ENCODE results near the gene RHOH. TPM values are rescaled to one million over a fixed set of nuclear protein-coding genes. Genes with fewer than 3 reads are reported as not detected.
A peak's percentile ranks its signal among the peaks of the same experiment; 100 is the strongest.
"Not testable (repeated sequence)": the region's sequence is repeated elsewhere in the genome, so short reads cannot be mapped to it uniquely, and the experiment has no call there.

The RHOH gene, protein sequence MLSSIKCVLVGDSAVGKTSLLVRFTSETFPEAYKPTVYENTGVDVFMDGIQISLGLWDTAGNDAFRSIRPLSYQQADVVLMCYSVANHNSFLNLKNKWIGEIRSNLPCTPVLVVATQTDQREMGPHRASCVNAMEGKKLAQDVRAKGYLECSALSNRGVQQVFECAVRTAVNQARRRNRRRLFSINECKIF
- 0.54 TPM for total RNA-seq
- long read RNA-seq = 0 reads

DNA sequence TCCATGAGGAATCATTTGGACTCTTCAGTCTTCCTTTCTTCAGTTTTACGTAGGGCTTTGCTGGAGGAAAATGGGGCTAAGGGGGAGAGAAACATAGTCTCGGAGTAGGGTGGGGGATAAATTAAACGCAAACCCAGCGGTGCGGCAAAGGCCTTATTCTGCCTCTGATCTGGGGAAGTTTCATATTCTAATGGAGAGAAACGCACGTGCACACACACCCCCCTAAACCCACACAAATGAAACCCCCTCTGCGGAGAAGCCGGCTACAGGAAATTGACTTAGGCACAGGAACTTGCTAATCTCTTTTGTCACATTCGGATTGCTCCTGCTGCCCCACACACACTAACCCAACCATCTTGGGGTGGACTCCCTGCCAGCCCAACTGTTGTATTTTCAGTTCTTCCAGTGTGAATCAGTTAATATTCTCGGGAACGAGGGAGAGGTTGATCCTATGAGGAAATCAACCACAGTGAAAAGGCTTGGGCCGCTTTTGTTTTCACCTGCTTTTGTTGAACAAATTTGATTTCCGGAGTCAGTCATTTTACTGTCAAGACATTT is at the start of gene RHOH:
TSS of gene RHOH (plus strand) at position 308 of the 558 bp plus-strand sequence. CDS start 46,356 bp downstream, outside the sequence.
- DNase-seq (ENCODE audit: missing footprints) (peak; percentile 67), ATAC-seq (no peak)
- intact Hi-C loops (cut with DNase I) = no loop called here

DNA sequence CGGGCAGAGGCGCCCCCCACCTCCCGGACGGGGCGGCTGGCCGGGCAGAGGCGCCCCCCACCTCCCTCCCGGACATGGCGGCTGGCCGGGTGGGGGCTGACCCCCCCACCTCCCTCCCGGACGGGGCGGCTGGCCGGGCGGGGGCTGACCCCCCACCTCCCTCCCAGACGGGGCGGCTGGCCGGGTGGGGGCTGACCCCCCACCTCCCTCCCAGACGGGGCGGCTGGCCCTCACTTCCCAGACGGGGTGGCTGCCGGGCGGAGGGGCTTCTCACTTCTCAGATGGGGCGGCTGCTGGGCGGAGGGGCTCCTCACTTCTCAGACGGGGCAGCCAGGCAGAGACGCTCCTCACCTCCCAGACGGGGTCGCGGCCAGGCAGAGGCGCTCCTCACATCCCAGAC is 49.3 kb upstream of the RHOH start:
- intact Hi-C loops (cut with DNase I); ATAC-seq; DNase-seq (ENCODE audit: missing footprints): not testable (repeated sequence)

DNA sequence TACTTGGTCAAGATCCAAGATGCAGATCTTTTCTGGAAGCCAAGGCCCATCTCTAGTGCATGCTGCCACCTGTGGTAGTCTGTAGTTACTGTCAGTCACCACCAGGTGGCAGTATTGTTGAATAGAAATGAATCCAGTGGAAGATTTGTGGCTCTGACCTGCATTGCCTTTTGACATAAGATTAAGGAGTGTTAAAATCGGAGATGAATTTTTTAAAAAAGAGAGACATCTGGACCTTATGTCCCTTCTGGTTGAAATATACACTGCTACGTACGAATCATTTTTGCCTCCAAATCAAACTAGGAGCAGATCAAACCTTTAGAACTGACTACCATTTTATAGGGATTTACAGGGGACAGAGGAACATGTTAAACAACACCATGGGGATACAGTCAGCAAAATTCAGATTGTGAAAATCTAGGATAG is 46.9 kb upstream of the RHOH start:
- intact Hi-C loops (cut with DNase I) = loop anchor here (1.0 kb wide), 1 partner anchor 159 kb away; no protein-coding TSS in a partner anchor
- DNase-seq (ENCODE audit: missing footprints) (no peak), ATAC-seq (peak; percentile 54)

DNA sequence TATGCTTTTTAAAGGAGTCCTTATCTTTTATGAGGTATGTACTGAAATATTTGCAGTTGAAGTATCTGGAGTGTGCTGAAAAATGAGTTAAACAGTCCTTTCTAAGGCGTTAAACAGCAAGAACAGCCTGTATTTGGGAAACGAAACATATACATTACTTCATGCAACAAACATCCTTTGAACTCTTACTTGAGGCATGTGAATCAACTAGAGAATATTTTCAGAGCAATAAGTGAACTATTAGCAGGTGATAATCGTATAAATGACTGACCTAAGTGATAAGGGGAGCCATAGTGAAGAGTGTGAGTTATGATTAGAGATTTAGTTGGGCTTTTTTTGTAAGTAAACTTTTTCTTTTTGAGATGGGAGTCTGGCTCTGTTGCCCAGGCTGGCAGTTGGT is 45.9 kb upstream of the RHOH start:
- ATAC-seq (no peak), DNase-seq (ENCODE audit: missing footprints) (no peak)
- intact Hi-C loops (cut with DNase I) = loop anchor here (1.0 kb wide), 1 partner anchor 158 kb away; no protein-coding TSS in a partner anchor

DNA sequence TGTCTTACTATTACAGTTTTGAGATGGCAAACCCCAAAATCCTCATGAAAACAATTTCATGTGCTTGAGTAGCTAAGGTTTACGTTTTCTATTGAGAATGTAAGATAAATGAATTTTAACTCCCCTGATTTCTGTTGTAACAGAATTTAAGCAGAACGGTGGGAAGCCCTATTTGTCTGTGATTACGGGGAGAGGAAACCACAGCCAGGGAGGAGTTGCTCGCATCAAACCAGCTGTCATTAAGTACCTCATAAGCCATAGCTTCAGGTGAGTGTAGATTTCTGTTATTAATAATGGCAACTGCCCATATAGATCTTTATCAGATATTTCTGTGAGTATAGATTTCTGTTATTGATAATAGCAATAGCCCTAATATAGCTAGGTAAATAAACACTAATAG is 44.2 kb upstream of the RHOH start:
- intact Hi-C loops (cut with DNase I) = no loop called here
- DNase-seq (ENCODE audit: missing footprints) (no peak), ATAC-seq (no peak)

DNA sequence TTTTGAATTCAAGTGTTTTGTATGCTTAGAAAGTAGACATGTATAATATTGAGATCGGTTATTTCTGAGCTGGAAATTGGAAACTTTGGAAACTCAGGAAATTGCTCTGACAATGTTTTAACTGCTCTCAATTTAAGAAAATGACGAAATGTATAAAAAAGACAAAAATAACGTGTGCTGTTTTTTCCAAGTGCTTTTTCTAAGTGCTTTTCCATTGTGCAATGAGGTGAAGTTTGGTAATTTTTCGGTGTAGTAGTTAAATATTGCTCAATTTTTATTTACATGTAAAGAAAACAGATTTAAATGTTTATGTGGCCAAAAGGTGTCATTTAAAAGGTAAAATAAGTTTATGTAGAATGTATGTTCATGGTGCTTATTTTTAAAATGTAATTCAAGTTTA is 39.4 kb upstream of the RHOH start:
- intact Hi-C loops (cut with DNase I) = no loop called here
- no peak for ATAC-seq
- no peak for DNase-seq (ENCODE audit: missing footprints)

DNA sequence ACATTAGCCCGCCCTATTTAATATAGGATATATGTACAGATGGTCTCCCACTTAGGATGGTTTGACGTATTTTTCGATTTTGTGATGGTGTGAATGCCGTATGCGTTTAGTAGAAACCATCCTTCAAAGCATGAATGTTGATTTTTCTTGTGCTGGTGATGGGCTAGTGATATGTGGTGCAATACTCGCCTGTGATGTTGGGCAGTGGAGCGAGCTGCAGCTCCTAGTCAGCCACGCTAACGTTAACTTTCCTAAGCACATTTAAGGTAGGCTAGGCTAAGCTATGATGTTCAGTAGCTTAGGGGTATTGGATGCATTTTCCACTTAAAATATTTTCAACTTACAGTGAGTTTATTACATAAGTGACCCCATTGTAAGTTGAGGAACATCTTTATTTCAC is 36.6 kb upstream of the RHOH start:
- intact Hi-C loops (cut with DNase I) = no loop called here
- no peak for ATAC-seq
- no peak for DNase-seq (ENCODE audit: missing footprints)

DNA sequence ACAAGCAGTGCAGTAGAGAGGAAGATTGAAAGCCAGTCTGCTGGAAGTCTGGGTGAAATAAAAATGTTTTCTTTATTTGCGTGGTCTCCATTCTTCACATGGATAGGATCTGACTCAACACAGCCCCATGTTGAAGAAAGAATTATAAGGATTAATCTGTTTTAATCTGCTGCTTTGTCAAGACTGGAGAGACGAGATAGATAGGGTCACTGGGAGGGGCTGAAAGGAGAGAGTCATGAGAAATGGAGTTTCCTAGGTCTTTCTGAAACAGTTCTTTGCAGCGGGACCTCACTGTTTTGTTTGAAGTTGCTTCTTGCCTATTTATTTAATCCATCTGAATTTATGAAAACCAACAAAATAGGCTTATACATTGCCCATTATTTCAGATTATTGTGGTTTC is 32.4 kb upstream of the RHOH start:
- intact Hi-C loops (cut with DNase I) = no loop called here
- ATAC-seq = no peak
- DNase-seq (ENCODE audit: missing footprints) = no peak

DNA sequence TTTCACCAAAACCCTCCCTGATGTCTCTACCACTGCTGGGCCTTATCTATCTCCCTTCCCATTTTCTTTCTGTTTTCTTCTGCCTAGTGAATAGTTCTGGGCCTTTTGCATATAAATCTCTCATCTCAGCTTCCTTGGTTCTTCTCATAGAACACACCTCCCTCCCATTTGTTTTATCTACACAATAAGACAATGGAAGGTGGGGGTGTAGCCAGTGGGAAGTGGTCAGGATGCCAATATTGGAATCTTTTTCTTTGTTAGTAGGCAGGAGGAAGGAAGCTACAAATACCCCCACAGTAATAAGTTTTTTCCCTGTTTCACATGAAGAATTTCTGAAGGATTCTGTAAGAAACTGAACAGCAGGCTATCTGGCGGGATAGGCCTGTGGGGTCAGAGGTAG is 30.9 kb upstream of the RHOH start:
- no peak for DNase-seq (ENCODE audit: missing footprints)
- intact Hi-C loops (cut with DNase I) = no loop called here
- no peak for ATAC-seq

DNA sequence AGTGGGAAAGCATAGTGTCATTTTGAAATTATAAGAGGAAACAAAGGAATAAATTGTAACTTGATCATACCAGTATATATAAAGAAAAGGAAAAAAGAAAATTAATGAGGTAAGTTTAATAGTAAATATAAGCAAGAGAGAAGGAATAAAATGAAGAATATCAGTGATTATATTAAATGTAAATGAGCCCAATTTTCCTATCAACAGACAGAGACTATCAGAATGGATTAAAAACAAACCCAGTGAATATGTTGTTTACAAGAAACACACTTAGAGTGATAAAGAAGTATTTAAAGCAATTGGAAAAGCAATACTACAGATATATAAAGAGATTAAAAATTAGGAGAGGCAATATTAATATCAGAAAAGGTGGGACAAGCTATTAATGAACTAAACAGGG is 28.8 kb upstream of the RHOH start:
- no peak for DNase-seq (ENCODE audit: missing footprints)
- intact Hi-C loops (cut with DNase I) = no loop called here

DNA sequence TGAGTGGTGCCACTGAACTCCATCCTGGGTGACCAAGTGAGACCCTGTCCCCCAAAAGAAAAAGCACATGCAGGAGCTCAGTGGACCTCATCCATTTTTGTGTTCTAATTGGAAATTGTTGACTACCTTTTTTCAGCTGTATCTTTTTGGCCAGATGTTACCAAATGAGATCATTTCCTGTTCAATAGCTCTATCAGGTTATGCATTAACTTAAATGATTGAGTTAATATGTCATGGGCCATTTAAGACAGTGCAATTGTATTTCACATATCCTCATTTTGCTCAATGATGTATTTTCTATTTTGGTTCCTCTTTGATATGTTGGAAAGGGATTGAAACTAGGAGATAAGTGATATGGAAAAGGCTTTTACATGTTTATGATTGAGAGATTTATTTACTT is 26.2 kb upstream of the RHOH start:
- DNase-seq (ENCODE audit: missing footprints) (no peak), ATAC-seq (no peak)
- intact Hi-C loops (cut with DNase I) = no loop called here

More for the DNA sequence above, 28.8 kb upstream of the RHOH start:
- ATAC-seq = no peak

DNA sequence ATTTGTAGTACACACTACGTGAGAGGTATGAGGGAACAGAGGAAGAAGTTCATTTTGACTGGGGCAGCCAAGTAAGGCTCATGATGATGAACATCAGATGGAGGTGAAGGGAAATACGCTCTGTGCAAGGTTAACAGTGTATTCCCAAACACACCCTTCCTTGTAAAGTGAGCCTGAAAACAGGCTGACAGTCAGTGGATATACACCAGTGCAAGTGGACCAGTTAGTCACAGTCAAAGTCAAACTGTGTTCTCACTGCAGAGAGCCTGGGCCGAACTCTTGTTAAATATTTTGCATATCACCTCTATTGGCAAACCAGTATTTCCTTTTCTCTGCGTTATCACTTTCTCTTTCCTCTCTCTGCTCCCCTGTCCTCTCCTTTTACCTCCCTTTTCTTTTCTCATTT is 23.4 kb upstream of the RHOH start:
- ATAC-seq = no peak
- intact Hi-C loops (cut with DNase I) = no loop called here
- DNase-seq (ENCODE audit: missing footprints) = no peak

DNA sequence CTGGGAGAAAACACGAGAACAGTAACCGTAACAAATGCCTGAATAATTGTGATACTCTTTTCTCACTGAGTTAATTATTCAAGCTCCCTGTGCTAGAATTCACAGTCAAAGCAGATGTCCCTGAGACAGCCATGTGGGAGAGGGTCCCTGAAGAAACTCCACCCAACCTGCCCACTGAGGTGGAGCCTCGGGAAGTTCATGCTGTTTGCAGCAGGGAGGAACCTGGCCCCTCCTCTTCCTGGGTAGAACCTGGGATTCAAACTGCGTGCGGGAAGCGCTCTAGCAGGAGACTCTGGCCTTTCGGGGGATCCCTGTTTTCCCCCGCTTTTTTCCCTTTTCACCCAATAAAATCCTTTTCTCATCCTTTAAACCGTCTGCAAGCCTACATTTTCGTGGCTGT is 20.2 kb upstream of the RHOH start:
- intact Hi-C loops (cut with DNase I) = no loop called here
- no peak for ATAC-seq
- DNase-seq (ENCODE audit: missing footprints) = no peak

DNA sequence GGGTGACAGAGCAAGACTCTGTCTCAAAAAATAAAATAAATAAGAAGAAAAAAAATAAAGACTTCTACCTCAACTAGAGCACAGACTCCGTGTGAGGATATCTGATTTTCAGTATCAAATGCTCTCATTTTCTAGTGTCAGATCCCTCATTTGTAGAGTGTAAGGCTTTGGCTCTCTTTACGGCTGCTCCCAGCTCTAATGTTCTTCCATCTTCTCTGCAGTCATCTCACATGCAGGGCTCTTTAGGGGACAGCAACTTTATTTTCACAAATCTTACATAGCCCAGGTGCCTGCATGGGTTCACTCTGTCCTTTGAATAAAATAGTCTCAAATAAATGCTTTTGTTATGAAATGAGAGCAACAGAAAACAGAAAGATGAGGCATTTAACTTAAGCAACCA is 19.2 kb upstream of the RHOH start:
- ATAC-seq (no peak), DNase-seq (ENCODE audit: missing footprints) (no peak)
- intact Hi-C loops (cut with DNase I) = no loop called here

DNA sequence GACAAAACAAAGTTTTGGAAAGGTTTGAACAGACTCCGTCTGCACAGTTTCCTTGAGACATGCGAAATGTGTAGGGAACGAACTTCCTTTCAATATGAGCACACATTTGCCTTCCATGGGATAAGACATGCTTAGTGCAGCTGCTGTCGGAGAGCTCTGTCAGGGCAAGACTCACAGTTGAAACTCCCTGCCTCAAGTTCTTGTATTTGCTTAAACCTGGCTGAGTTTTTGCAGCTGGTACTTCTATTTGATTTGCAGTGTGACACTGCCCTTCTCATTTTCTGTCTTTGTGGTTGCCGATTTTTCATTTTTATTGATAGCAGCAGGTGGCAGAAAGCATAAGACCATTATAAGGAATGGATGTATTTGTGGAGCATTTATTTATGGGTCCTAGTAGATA is 18.2 kb upstream of the RHOH start:
- DNase-seq (ENCODE audit: missing footprints) (no peak), ATAC-seq (no peak)
- intact Hi-C loops (cut with DNase I) = no loop called here

DNA sequence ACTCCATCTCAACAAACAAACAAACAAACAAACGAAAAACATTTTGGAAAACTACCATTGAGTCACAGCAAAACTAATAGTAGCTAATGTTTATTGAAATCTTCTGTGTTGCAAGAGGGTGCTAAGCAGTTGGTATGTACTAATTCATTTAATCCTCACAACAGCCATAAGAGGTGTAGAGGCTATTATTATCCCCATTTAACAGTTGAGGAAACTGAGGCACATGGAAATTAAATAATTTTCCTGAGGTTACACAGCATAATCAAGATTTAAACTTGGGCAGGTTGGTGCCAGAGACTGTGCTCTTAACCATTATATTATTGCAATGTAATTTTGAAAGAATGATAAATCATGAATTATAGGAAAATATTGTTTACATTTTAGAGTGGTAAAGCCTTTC is 17.5 kb upstream of the RHOH start:
- DNase-seq (ENCODE audit: missing footprints) = no peak
- no peak for ATAC-seq
- intact Hi-C loops (cut with DNase I) = no loop called here

DNA sequence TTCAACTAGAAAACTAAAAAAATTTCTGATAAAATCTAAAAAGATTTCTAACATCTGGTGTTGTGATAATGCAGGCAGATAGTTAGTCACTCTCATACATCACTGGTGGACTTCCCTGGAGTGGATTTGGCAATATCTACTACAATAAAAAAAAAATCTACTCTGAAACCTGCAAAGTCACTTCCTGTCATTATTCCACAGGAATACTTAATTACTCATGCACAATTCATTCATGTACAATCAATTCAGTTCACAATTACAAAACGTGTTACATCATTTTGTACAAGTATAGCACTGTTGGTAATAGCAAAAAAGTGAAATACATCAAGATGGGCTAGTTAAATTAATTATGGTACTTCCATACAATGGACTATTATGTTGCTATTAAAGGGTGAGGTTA is 16.5 kb upstream of the RHOH start:
- ATAC-seq (no peak), DNase-seq (ENCODE audit: missing footprints) (no peak)
- intact Hi-C loops (cut with DNase I) = no loop called here

DNA sequence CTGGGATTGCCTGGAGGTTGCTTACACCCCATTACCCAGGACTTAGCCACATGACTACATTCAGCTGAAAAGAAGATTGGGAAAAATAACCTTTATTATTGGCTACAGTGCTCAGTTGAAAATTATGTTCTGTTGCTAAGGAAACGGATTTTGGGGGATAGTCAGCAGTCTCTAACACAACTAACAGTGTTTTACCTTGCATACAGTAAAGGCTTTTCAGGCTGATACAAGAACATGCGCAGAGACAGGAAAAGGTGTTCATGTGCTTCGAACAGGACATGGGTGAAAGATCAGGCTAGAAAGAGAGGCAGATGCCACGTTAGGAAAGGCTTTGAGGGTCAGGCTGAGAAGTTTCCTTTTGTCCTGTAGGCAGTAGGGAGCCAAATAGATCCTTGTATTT is 14.8 kb upstream of the RHOH start:
- ATAC-seq (no peak), DNase-seq (ENCODE audit: missing footprints) (no peak)
- intact Hi-C loops (cut with DNase I) = no loop called here

DNA sequence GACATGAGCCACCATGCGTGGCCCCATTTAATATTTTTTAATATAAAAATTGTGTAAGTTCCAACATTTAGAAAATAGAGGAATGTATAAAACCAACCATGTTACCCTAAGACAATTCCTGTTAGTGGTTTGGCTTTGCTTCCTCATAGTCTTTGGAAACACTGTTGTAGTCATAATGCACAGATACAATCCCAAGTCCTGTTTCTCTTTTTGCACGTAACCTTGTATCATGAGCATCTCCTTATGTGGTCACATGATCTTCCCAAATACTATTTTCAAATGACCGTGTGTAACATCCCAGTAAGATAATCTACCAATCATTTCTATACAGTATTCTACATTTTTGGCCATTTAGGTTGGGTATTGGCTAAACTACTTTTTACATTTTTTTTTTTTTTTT is 13.9 kb upstream of the RHOH start:
- intact Hi-C loops (cut with DNase I) = no loop called here
- no peak for ATAC-seq
- DNase-seq (ENCODE audit: missing footprints) = no peak

DNA sequence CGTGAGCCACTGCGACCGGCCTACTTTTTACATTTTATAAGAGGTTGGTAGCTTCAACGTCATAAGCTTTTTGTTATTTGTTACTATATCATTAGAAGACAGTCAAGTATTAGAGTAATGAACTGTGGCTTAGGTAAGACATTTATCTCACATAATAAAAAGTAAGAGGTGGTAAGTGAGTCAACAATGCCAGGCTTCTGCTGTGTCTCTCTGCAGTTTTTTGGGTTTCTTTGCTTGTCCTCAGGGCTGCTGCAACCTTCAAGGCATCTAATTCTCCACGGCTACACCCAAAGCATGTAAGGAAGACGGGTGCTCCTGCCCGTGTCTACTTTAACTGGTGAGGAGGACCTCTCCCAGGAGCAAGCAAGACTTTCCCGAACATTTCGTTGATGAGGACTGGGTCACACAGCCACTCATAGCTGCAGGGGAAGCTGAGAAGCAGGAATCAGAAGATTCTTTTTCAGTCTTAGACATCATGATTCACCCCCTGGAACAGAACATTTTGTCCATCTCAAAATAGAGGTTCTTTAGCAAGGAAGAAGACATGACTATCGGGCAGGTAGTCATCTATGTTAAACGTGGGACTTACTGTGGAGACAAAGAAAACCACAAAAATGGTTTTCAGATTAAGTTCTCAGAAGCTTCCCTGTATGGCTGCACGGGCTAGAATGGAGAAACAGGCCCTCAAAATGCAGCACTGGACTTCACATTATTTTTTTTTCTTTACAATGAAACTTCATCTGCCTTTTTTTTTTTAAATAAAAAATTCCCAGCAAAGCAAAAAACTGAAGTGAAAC is 13.0 kb upstream of the RHOH start:
- no peak for DNase-seq (ENCODE audit: missing footprints)
- no peak for ATAC-seq
- intact Hi-C loops (cut with DNase I) = no loop called here
